ENCODE results near the gene ATP8B1. TPM values are rescaled to one million over a fixed set of nuclear protein-coding genes. Genes with fewer than 3 reads are reported as not detected.

The ATP8B1 gene
- total and polyA plus RNA-seq, 2 of the 8 experiments (the other 6 are each of a cell fraction or from before 2014, with no cell fraction given) = 1.1 to 4.6 TPM

GRCh38 chr18:57806978-57807285 lies 3.8 kb upstream of the ATP8B1 start (continued):
- TF ChIP-seq CHD7 (IDR thresholded peaks at IDR 0.05; ENCODE audit: insufficient replicate concordance, low read length) = no peak
- TF ChIP-seq GTF2F1 (IDR thresholded peaks at IDR 0.05; ENCODE audit: borderline replicate concordance, low read depth, low read length) = no peak
- TF ChIP-seq HDAC2 (IDR thresholded peaks at IDR 0.05; ENCODE audit: borderline replicate concordance in 1 of 2, low read depth in 2 of 2, low read length in 2 of 2) = no peak
- no peak for TF ChIP-seq GABPA (IDR thresholded peaks at IDR 0.05; ENCODE audit: borderline replicate concordance, insufficient read depth, low read length)
- TF ChIP-seq JUN (IDR thresholded peaks at IDR 0.05; ENCODE audit: low read depth, low read length) = no peak
- TF ChIP-seq RFX5 (IDR thresholded peaks at IDR 0.05; ENCODE audit: borderline replicate concordance, low read depth, low read length) = no peak

Measured in H1 (cell line).